GM12892 (cell line): ENCODE data around the gene TEAD1.

Source experiments
- POLR2A ChIP-seq: IDR thresholded peaks from 2 replicates; pipeline ENCODE4 v1.6.1; 2011; ENCODE audit warnings: low read depth, low read length, control low read depth
- POLR2AphosphoS5 ChIP-seq: IDR thresholded peaks from 2 replicates; pipeline ENCODE4 v1.6.1; 2011; ENCODE audit warnings: low read depth, low read length, control low read depth

GRCh38 chr11:12746593-12747097 lies 72.4 kb downstream of the TEAD1 start:
- TF ChIP-seq POLR2A (no peak), POLR2AphosphoS5 (no peak)
